Astrocyte of the spinal cord (primary cell): ENCODE measurements around the gene SVOP.

ENCODE experiments used
- DNase-seq: peaks from one replicate; pipeline ENCODE4 v3.0.0; 2011; ENCODE audit warnings: low read depth, low spot score
- H3K4me3 ChIP-seq: 2 replicates; pipeline ENCODE4 v1.5.1; 2011; ENCODE audit warnings: low read depth, mild to moderate bottlenecking, low read length, moderate library complexity
- CTCF ChIP-seq: IDR thresholded peaks from 2 replicates; pipeline ENCODE4 v1.5.1; 2012; ENCODE audit warnings: low read depth, mild to moderate bottlenecking, low read length, inconsistent platforms
- in situ Hi-C: cut with HindIII; loops from 2 replicates; pipeline ENCODE4 v1.10.0; 2017; ENCODE audit warnings: low sequenced_read_pairs

The SVOP gene

GRCh38 chr12:108899145-108899544 is 121.7 kb downstream of the SVOP start:
- TF ChIP-seq CTCF = no peak
- H3K4me3 ChIP-seq = no peak overlapping the region
- in situ Hi-C loops = no loop called here
- DNase-seq = no peak

GRCh38 chr12:108896817-108897216 is 124.1 kb downstream of the SVOP start:
- in situ Hi-C loops = no loop called here
- TF ChIP-seq CTCF = no peak
- no peak overlapping the region for H3K4me3 ChIP-seq
- no peak for DNase-seq

GRCh38 chr12:108896336-108896735 is 124.5 kb downstream of the SVOP start:
- H3K4me3 ChIP-seq = no peak overlapping the region
- no peak for DNase-seq
- in situ Hi-C loops = no loop called here
- TF ChIP-seq CTCF = no peak

GRCh38 chr12:108895220-108895802 is 125.6 kb downstream of the SVOP start:
- DNase-seq = no peak
- no peak for TF ChIP-seq CTCF

GRCh38 chr12:108890208-108890607 is 130.7 kb downstream of the SVOP start:
- no peak for TF ChIP-seq CTCF
- peak; percentile 1 for DNase-seq
- in situ Hi-C loops = no loop called here
- no peak overlapping the region for H3K4me3 ChIP-seq

More at GRCh38 chr12:108895220-108895802, 125.6 kb downstream of the SVOP start:
- no peak overlapping the region for H3K4me3 ChIP-seq
- in situ Hi-C loops = no loop called here

GRCh38 chr12:108888031-108888430 is 132.8 kb downstream of the SVOP start:
- TF ChIP-seq CTCF = no peak

More at GRCh38 chr12:108888031-108888430, 132.8 kb downstream of the SVOP start:
- in situ Hi-C loops = no loop called here
- no peak overlapping the region for H3K4me3 ChIP-seq
- no peak for DNase-seq
